Neuronal stem cell (in vitro differentiated cells): ENCODE results near the gene USP20.

ENCODE experiments used
- DNase-seq: peaks from one replicate; pipeline ENCODE4 v3.0.0-alpha.2; 2013; ENCODE audit warnings: low spot score
- H2AFZ ChIP-seq: one replicate; pipeline ENCODE4 v1.6.1; 2013; ENCODE audit warnings: mild to moderate bottlenecking, low read length, inconsistent platforms
- H2AK5ac ChIP-seq: 2 replicates; pipeline ENCODE4 v1.6.1; 2013; ENCODE audit warnings: low read depth, mild to moderate bottlenecking, inconsistent platforms, low read length, moderate library complexity, mixed read lengths
- H2BK120ac ChIP-seq: 2 replicates; pipeline ENCODE4 v1.6.1; 2013; ENCODE audit warnings: low read depth, mild to moderate bottlenecking, inconsistent platforms, low read length, moderate library complexity, mixed read lengths
- H2BK12ac ChIP-seq: one replicate; pipeline ENCODE4 v1.6.1; 2013; ENCODE audit warnings: low read length, inconsistent platforms
- H2BK15ac ChIP-seq: 2 replicates; pipeline ENCODE4 v1.6.1; 2013; ENCODE audit warnings: mild to moderate bottlenecking, low read length, inconsistent platforms, mixed read lengths
- H2BK5ac ChIP-seq: one replicate; pipeline ENCODE4 v1.6.1; 2013; ENCODE audit warnings: inconsistent platforms, mild to moderate bottlenecking, low read length, moderate library complexity
- H3K14ac ChIP-seq: one replicate; pipeline ENCODE4 v1.6.1; 2013; ENCODE audit warnings: low read length, inconsistent platforms
- H3K18ac ChIP-seq: 2 replicates; pipeline ENCODE4 v1.6.1; 2013; ENCODE audit warnings: low read length, inconsistent platforms
- H3K23ac ChIP-seq: 2 replicates; pipeline ENCODE4 v1.6.1; 2013; ENCODE audit warnings: low read depth, mild to moderate bottlenecking, mixed read lengths, low read length, inconsistent platforms; ENCODE audit not compliant: poor library complexity
- H3K27ac ChIP-seq: replicated peaks from 3 replicates; pipeline ENCODE4 v1.5.1; 2013; ENCODE audit warnings: low read length, inconsistent platforms
- H3K27me3 ChIP-seq, 3 experiments: 2 replicates each; pipeline ENCODE4 v1.6.1; 2013; ENCODE audit warnings: low read length in 3 of 3, mild to moderate bottlenecking in 2 of 3, inconsistent platforms in 1 of 3, low read depth in 1 of 3, mixed read lengths in 1 of 3, moderate library complexity in 1 of 3; ENCODE audit not compliant: control insufficient read depth in 3 of 3, insufficient read depth in 3 of 3
- H3K36me3 ChIP-seq, 2 donors: replicated peaks in 1 of 2; 2 replicates each; pipeline ENCODE4 v1.6.1; 2013; ENCODE audit warnings: low read length in 2 of 2; ENCODE audit not compliant: control insufficient read depth in 2 of 2, insufficient read depth in 2 of 2
- H3K4ac ChIP-seq: 2 replicates; pipeline ENCODE4 v1.6.1; 2013; ENCODE audit warnings: inconsistent platforms, mild to moderate bottlenecking, low read length, moderate library complexity
- H3K4me1 ChIP-seq, 2 donors: 1 replicate in 1 of 2; 2 replicates in 1 of 2; pipeline ENCODE4 v1.6.1; 2013; ENCODE audit warnings: low read length in 2 of 2, low read depth in 1 of 2; ENCODE audit not compliant: control insufficient read depth in 2 of 2, insufficient read depth in 1 of 2
- H3K4me2 ChIP-seq: one replicate; pipeline ENCODE4 v1.6.1; 2013; ENCODE audit warnings: mild to moderate bottlenecking, low read length, inconsistent platforms; ENCODE audit not compliant: insufficient read depth, poor library complexity, severe bottlenecking
- H3K4me3 ChIP-seq, 2 donors: 2 replicates each; pipeline ENCODE4 v1.5.1; 2013; ENCODE audit warnings: low read length in 2 of 2, mild to moderate bottlenecking in 2 of 2, inconsistent platforms in 1 of 2, moderate library complexity in 1 of 2
- H3K79me1 ChIP-seq: one replicate; pipeline ENCODE4 v1.6.1; 2013; ENCODE audit warnings: low read depth, mild to moderate bottlenecking, inconsistent platforms, low read length, moderate library complexity
- H3K9ac ChIP-seq: one replicate; pipeline ENCODE4 v1.6.1; 2013; ENCODE audit warnings: mild to moderate bottlenecking, low read depth, low read length, inconsistent platforms; ENCODE audit not compliant: poor library complexity
- H3K9me3 ChIP-seq, 2 donors: replicated peaks in 1 of 2; 2 replicates each; pipeline versions ENCODE3 to v1.6.1; 2013; ENCODE audit warnings: low read length in 2 of 2, mild to moderate bottlenecking in 2 of 2, inconsistent platforms in 1 of 2, low read depth in 1 of 2, mixed read lengths in 1 of 2, moderate library complexity in 1 of 2; ENCODE audit not compliant: control insufficient read depth in 2 of 2, insufficient read depth in 1 of 2
- H4K8ac ChIP-seq: one replicate; pipeline ENCODE4 v1.6.1; 2013; ENCODE audit warnings: low read depth, mild to moderate bottlenecking, inconsistent platforms, low read length, moderate library complexity
- H4K91ac ChIP-seq: one replicate; pipeline ENCODE4 v1.6.1; 2013; ENCODE audit warnings: low read length, low read depth, mild to moderate bottlenecking, inconsistent platforms; ENCODE audit not compliant: poor library complexity
- WGBS, 2 donors: extraction: QIAGEN DNeasy Blood & Tissue Kit; methylation state at CpG; one replicate each; pipeline ENCODE4 v1.1.7; 2013; ENCODE audit warnings: missing lambda C conversion rate in 2 of 2, mixed read lengths in 1 of 2; ENCODE audit not compliant: insufficient read length in 2 of 2, insufficient replicate concordance in 1 of 2; ENCODE audit errors: extremely low coverage in 2 of 2; 5-methylcytosine and 5-hydroxymethylcytosine counted together

USP20 gene

GRCh38 chr9:129901993-129902739, 66.9 kb downstream of the USP20 start:
- no peak overlapping the region for H3K4me3 ChIP-seq
- no peak overlapping the region for H3K18ac ChIP-seq
- H2BK12ac ChIP-seq, result no peak overlapping the region
- DNase-seq, result no peak
- H3K27me3 ChIP-seq, result no peaks in the 10 kb centered on the region
- H4K8ac ChIP-seq, result no peak overlapping the region
- no peak overlapping the region for H3K4ac ChIP-seq
- no peaks in the 10 kb centered on the region for H3K9me3 ChIP-seq
- H3K14ac ChIP-seq, result no peak overlapping the region
- no peak overlapping the region for H3K27ac ChIP-seq
- H2AFZ ChIP-seq, result no peak overlapping the region
- H2BK15ac ChIP-seq, result no peak overlapping the region
- H3K79me1 ChIP-seq, result no peaks in the 10 kb centered on the region
- no peak overlapping the region for H4K91ac ChIP-seq
- peaks cover 22 to 77% of the 10 kb centered on the region in 2 donors for H3K36me3 ChIP-seq
- no peak overlapping the region for H3K9ac ChIP-seq
- no peak overlapping the region for H2BK120ac ChIP-seq
- H3K4me1 ChIP-seq, result no peaks in the 10 kb centered on the region
- no CpG with 5 or more reads among the region's 9 CpGs for WGBS, 2 donors
- no peak overlapping the region for H2BK5ac ChIP-seq
- no peak overlapping the region for H3K4me2 ChIP-seq
- no peak overlapping the region for H2AK5ac ChIP-seq
- H3K23ac ChIP-seq, result no peak overlapping the region

DNA sequence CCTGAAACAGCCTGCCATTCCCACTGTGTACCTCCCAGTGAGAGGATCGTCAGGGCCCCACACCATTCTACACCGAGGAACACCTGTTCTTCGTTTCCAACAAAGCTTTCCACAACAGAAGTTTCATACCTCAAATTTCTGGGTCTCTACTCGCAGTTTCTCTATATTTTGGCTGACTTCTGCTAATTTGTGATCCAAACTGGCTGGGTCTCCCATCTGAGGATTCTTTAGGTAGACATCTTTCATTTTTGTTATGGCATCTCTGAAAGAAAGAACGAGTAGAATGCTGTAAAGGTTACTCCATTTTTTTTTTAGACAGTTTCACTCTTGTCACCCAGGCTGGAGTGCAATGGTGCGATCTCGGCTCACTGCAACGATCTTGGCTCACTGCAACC, 67.5 kb downstream of the USP20 start:
- H3K27me3 ChIP-seq, result no peaks in the 10 kb centered on the region
- no peaks in the 10 kb centered on the region for H3K4me1 ChIP-seq
- no peak overlapping the region for H2BK5ac ChIP-seq
- no peak overlapping the region for H3K4me2 ChIP-seq
- no peak overlapping the region for H3K23ac ChIP-seq
- no peak overlapping the region for H3K27ac ChIP-seq
- peaks cover 22 to 81% of the 10 kb centered on the region in 2 donors for H3K36me3 ChIP-seq
- no peak overlapping the region for H3K9ac ChIP-seq
- H3K4ac ChIP-seq, result no peak overlapping the region
- H4K8ac ChIP-seq, result no peak overlapping the region
- H3K79me1 ChIP-seq, result no peaks in the 10 kb centered on the region
- no peak overlapping the region for H3K14ac ChIP-seq
- H2BK12ac ChIP-seq, result no peak overlapping the region
- H3K4me3 ChIP-seq, result no peak overlapping the region
- H4K91ac ChIP-seq, result no peak overlapping the region
- H2BK15ac ChIP-seq, result no peak overlapping the region
- H3K9me3 ChIP-seq, result no peaks in the 10 kb centered on the region
- H3K18ac ChIP-seq, result no peak overlapping the region
- H2AFZ ChIP-seq, result no peak overlapping the region
- H2BK120ac ChIP-seq, result no peak overlapping the region
- no peak overlapping the region for H2AK5ac ChIP-seq
- DNase-seq, result no peak
- WGBS, 2 donors, result no CpG with 5 or more reads among the region's 8 CpGs

GRCh38 chr9:129904734-129905133, 69.5 kb downstream of the USP20 start:
- Histone ChIP-seq H3K9ac (no peak overlapping the region), H3K23ac (no peak overlapping the region), H2BK15ac (no peak overlapping the region), H3K4me2 (no peak overlapping the region), H3K9me3 (no peaks in the 10 kb centered on the region), H2BK12ac (no peak overlapping the region), H3K36me3 (peaks cover 17 to 74% of the 10 kb centered on the region in 2 donors), H4K8ac (no peak overlapping the region), H2AK5ac (no peak overlapping the region), H2BK120ac (no peak overlapping the region), H2BK5ac (no peak overlapping the region), H3K79me1 (no peaks in the 10 kb centered on the region), H3K14ac (no peak overlapping the region), H2AFZ (no peak overlapping the region), H3K27ac (no peak overlapping the region), H3K18ac (no peak overlapping the region), H3K4me3 (no peak overlapping the region), H4K91ac (no peak overlapping the region), H3K4me1 (no peaks in the 10 kb centered on the region), H3K4ac (no peak overlapping the region), H3K27me3 (no peaks in the 10 kb centered on the region)
- WGBS, 2 donors, result no CpG with 5 or more reads among the region's 4 CpGs
- no peak for DNase-seq

GRCh38 chr9:129906298-129906697, 71.0 kb downstream of the USP20 start:
- Histone ChIP-seq H3K4me3 (no peak overlapping the region), H2BK12ac (no peak overlapping the region), H3K79me1 (no peaks in the 10 kb centered on the region), H3K27ac (no peak overlapping the region), H4K8ac (no peak overlapping the region), H2BK5ac (no peak overlapping the region), H2AK5ac (no peak overlapping the region), H3K4me2 (no peak overlapping the region), H2AFZ (no peak overlapping the region), H4K91ac (no peak overlapping the region), H3K18ac (no peak overlapping the region), H3K14ac (no peak overlapping the region), H3K9ac (no peak overlapping the region), H3K9me3 (no peaks in the 10 kb centered on the region), H3K36me3 (peaks cover 6 to 63% of the 10 kb centered on the region in 2 donors), H3K4me1 (no peaks in the 10 kb centered on the region), H3K27me3 (no peaks in the 10 kb centered on the region), H2BK120ac (no peak overlapping the region), H3K4ac (no peak overlapping the region), H2BK15ac (no peak overlapping the region), H3K23ac (no peak overlapping the region)
- WGBS, 2 donors, result no CpG with 5 or more reads among the region's 4 CpGs
- DNase-seq, result no peak
